IMR-90 (cell line): Measurements from ENCODE around the gene SPTSSB.

Source experiments
- CTCF ChIP-seq: conservative IDR thresholded peaks from 2 replicates; pipeline ENCODE4 v1.5.1; 2012; ENCODE audit warnings: mild to moderate bottlenecking, low read depth, low read length, improper control_type of control experiment
- POLR2A ChIP-seq: IDR thresholded peaks from 2 replicates; pipeline ENCODE4 v1.6.1; 2012; ENCODE audit warnings: mild to moderate bottlenecking, low read depth, low read length
- RAD21 ChIP-seq: IDR thresholded peaks from 2 replicates; pipeline ENCODE4 v1.6.1; 2012; ENCODE audit warnings: low read length, improper control_type of control experiment
- RFX5 ChIP-seq: IDR thresholded peaks from 2 replicates; pipeline ENCODE4 v1.8.0; 2012; ENCODE audit warnings: low read depth, mild to moderate bottlenecking, low read length, moderate library complexity
- USF2 ChIP-seq: fragments of 150-350 bp; IDR thresholded peaks from 2 replicates; pipeline ENCODE4 v1.6.1; 2017; ENCODE audit warnings: mild to moderate bottlenecking, antibody characterized with exemption, low read length, low read depth

GRCh38 chr3:161369531-161369930 is 1.8 kb downstream of the SPTSSB start:
- TF ChIP-seq CTCF, result no peak
- no peak for TF ChIP-seq RFX5
- TF ChIP-seq RAD21, result no peak
- TF ChIP-seq POLR2A, result no peak
- TF ChIP-seq USF2, result no peak
